ENCODE results near the gene TEKT2. TPM values are rescaled to one million over a fixed set of nuclear protein-coding genes. Genes with fewer than 3 reads are reported as not detected.

The TEKT2 gene
- polyA plus RNA-seq, 2 of the 4 experiments (the other 2 are of a cell fraction) = 0.08 TPM; not detected in 1

GRCh38 chr1:36136535-36136934 lies 52.6 kb downstream of the TEKT2 start (continued):
- TF ChIP-seq CTCF (IDR thresholded peaks at IDR 0.05) = no peak
- TF ChIP-seq RAD21 (conservative IDR thresholded peaks at IDR 0.05 in 1 of 2, IDR thresholded peaks at IDR 0.05 in 1 of 2) = no peak
- TF ChIP-seq BCL3 (IDR thresholded peaks at IDR 0.05) = no peak
- no peak for TF ChIP-seq RNF2 (IDR thresholded peaks at IDR 0.05; ENCODE audit: borderline replicate concordance, low read depth)
- TF ChIP-seq PBX3 (IDR thresholded peaks at IDR 0.05) = no peak
- no peak for TF ChIP-seq RCOR1 (IDR thresholded peaks at IDR 0.05; ENCODE audit: low read depth, low read length)

- ChIA-PET CTCF (interaction anchor here (0.5 to 1.3 kb wide), 3 partner anchors 38 to 57 kb away, joined by 3 to 5 read pairs (median 3); no protein-coding TSS in a partner anchor), POLR2A (no interaction called here)
- no peaks in the 10 kb centered on the region for H3K9me3 ChIP-seq
- no peak overlapping the region for H3K4me3 ChIP-seq
- ATAC-seq (no peak), DNase-seq (ENCODE audit: low read depth in 1 of 2, low spot score in 1 of 2) (no peak), FAIRE-seq (no peak)
- no peak overlapping the region for H3K4me2 ChIP-seq
- peaks cover 6% of the 10 kb centered on the region for H3K4me1 ChIP-seq
- H3K27ac ChIP-seq = no peak overlapping the region
- no peak for TF ChIP-seq KDM5A (IDR thresholded peaks at IDR 0.05)
- TF ChIP-seq HES2 (IDR thresholded peaks at IDR 0.05) = no peak
- no peak for TF ChIP-seq EP300 (IDR thresholded peaks at IDR 0.05)
- no peak for TF ChIP-seq FOXS1 (CRISPR knock-in tag; IDR thresholded peaks at IDR 0.05)
- TF ChIP-seq GATA3 (IDR thresholded peaks at IDR 0.05; ENCODE audit: borderline replicate concordance) = no peak
- TF ChIP-seq FOSL2 (IDR thresholded peaks at IDR 0.05) = no peak
- TF ChIP-seq FOSL2 (CRISPR knock-in tag; IDR thresholded peaks at IDR 0.05) = no peak
- no peak for TF ChIP-seq RARB (CRISPR knock-in tag; IDR thresholded peaks at IDR 0.05)
- TF ChIP-seq HEYL (CRISPR knock-in tag; IDR thresholded peaks at IDR 0.05) = no peak
- TF ChIP-seq NR3C1 (IDR thresholded peaks at IDR 0.05) = no peak
- no peak for TF ChIP-seq TP53 (CRISPR knock-in tag; IDR thresholded peaks at IDR 0.05)
- TF ChIP-seq ZSCAN20 (CRISPR knock-in tag; IDR thresholded peaks at IDR 0.05) = no peak
- no peak for TF ChIP-seq CHD2 (IDR thresholded peaks at IDR 0.05; ENCODE audit: low read length, partially characterized antibody)
- no peak for TF ChIP-seq PHF8 (IDR thresholded peaks at IDR 0.05; ENCODE audit: borderline replicate concordance, low read depth)
- no peak for TF ChIP-seq NPAS2 (CRISPR knock-in tag; IDR thresholded peaks at IDR 0.05; ENCODE audit: borderline replicate concordance)
- no peak for TF ChIP-seq RCOR1 (IDR thresholded peaks at IDR 0.05; ENCODE audit: low read depth, low read length)
- TF ChIP-seq REST (IDR thresholded peaks at IDR 0.05) = no peak
- no peak for TF ChIP-seq RAD21 (conservative IDR thresholded peaks at IDR 0.05 in 1 of 2, IDR thresholded peaks at IDR 0.05 in 1 of 2)
- WGBS (ENCODE audit: missing lambda C conversion rate) = 79% methylated on average over 5 of the region's 5 CpGs
Observed at GRCh38 chr1:36137226-36137625, 53.3 kb downstream of the TEKT2 start.
